ENCODE data around the gene SEMA6C.

The SEMA6C gene

DNA sequence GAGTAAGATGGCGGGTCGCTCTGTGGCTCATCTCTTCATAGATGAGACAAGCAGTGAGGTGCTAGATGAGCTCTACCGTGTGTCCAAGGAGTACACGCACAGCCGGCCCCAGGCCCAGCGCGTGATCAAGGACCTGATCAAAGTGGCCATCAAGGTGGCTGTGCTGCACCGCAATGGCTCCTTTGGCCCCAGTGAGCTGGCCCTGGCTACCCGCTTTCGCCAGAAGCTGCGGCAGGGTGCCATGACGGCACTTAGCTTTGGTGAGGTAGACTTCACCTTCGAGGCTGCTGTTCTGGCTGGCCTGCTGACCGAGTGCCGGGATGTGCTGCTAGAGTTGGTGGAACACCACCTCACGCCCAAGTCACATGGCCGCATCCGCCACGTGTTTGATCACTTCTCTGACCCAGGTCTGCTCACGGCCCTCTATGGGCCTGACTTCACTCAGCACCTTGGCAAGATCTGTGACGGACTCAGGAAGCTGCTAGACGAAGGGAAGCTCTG lies 12.4 kb upstream of the SEMA6C start:
- DNase-seq, result no peak

DNA sequence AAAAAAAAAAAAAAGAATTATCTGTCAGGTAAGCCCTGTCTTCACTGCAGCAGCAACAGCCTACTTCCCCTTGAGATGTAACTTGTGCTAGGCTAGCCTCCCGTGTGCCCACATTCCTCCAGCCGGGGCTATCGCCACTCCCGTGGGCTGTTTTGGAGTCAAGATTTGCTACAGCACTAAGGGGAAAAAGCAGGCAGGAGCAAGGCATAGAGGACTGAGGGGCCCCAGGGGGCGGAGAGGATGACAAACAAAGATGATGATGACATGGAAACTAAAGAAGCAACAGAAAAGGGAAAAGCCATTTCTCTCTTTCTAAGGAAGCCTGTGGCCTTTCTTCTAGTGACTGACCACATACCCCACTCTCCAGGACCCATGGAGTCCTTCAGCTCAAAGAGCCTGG lies 11.9 kb upstream of the SEMA6C start:
- no peak for DNase-seq

DNA sequence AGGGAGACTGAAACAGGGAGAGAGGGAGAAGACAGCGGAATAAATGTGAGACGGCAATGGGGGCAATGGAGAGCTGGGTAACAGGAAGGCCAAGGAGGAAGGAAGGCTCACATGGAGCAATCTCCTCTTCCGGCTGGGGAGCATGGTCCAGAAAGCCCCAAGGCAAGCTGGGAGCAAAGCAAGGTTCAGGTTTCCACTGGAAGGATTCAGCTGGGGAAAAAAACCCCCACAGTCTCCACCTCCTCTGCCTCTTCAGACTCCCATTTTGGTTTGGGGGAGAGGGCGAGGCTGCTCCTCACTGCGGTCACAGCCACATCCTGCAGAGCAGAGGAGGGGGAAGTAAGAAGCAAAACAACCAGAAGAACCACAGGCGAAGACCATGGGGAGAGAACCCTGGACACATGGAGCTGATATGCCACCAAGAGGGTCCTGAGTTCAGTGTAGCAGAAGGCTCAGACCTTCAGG lies 10.7 kb upstream of the SEMA6C start:
- no peak for DNase-seq

DNA sequence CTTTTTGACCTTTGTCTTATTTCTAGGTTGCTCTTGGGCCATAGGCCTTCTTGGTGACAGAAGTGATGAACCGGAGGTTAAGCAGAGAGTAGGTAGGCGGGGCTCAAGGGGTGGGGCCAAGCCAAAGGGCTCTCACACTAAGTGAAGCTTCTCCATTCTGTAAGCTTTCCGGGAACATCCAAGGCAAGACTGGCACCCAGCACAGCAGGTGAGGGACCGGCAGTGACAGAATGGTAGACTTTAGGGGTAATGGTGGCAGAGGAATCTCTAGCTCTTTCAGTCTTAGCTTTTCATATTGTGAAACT lies 10.0 kb upstream of the SEMA6C start, which contains the start of gene TNFAIP8L2:
Gene TNFAIP8L2, plus strand, starts transcription at position 135 of the 305 bp plus-strand sequence. CDS start 2,049 bp downstream, outside the sequence.
- no peak for DNase-seq

DNA sequence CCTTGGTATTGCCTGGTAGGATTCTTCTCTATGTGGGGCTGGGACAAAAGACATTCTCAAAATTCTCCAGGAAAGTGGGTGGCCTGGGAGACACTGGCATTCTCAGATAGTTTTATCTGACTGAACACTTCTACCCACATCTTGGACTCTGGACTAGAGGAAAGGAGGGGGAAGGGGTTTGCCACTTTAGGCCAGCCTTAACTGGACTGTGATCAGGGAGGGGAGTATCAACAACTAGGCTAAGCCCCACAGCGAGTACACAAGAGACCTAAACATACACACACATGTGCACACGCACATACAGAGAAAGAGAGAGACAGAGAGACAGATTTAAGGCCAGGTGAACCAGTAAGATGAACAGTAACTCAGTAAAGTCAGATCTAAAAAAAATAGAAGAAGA lies 1.2 kb upstream of the SEMA6C start:
- no peak for DNase-seq

DNA sequence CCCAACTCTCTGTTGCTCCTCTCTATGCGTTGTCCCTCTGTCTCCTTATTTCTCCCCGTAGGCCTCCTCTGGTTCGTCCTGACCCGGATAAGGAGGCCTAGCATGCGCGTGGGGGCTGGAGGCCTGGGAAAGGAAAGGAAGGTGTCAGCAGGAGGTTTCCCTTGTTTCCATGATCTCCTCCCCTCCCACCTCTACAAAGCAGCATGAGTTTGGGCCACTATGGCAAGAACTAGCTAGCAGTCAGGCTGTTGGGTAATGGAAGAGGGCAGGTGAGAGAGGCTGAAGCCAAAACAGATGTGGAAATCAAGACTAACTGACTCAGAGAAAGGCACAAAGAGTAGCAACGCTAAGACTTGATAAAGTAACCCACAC lies 687 bp upstream of the SEMA6C start:
- no peak for DNase-seq

DNA sequence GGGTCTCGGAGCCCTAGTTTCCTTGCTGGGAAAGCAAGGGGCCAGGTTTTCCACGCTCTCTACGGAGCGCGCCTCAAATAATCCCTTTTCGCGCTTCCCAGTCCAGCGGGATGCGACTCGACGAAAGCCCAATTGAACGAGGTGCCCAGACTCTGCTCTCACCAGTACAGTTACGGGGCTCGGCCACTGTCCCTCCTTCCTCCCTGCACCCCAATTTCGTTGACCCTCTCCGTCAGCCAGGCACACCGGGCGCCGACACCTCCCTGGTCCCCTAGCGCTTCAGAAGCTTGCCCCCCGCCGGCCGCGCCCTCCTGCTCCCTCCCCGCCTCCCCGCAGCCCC lies 389 bp downstream of the SEMA6C start:
- no peak for DNase-seq

DNA sequence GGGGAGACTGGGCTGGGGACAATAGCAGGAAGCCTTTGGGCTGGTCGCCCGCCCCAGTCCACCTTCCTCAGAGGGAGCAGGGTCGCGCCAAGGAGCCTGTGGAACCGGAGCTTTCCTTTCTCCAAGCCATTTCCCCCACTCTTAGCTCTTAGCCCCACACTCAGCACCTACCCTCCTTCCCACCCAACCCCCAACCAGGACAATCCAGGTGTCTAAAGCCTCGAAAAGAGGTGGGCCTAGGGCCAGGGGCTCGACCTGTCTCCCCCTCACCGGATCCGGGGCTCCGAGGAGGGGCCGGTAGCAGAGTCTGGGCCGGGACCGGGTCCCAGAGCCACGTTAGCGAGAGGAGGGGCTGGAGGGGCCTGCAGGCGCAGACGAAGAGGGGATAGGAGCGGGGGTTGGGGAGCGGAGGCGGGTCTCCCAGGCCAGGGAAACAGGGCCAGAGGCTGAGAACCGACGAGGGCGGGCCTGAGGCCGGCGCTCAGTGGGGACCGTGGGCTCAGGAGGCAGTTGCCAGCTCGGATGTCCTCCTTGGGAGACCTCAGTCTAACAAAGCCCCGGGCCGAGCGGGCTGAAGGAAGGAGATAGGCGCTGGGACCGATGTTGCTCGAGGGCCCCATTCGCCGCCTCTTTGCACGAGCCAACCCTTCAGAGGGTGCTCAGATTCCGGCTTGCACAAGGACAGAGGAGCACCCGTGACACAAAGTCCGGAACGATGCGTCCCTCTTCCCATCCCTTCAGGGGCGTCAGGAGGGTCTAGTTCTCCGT lies 943 bp downstream of the SEMA6C start:
- no peak for DNase-seq

DNA sequence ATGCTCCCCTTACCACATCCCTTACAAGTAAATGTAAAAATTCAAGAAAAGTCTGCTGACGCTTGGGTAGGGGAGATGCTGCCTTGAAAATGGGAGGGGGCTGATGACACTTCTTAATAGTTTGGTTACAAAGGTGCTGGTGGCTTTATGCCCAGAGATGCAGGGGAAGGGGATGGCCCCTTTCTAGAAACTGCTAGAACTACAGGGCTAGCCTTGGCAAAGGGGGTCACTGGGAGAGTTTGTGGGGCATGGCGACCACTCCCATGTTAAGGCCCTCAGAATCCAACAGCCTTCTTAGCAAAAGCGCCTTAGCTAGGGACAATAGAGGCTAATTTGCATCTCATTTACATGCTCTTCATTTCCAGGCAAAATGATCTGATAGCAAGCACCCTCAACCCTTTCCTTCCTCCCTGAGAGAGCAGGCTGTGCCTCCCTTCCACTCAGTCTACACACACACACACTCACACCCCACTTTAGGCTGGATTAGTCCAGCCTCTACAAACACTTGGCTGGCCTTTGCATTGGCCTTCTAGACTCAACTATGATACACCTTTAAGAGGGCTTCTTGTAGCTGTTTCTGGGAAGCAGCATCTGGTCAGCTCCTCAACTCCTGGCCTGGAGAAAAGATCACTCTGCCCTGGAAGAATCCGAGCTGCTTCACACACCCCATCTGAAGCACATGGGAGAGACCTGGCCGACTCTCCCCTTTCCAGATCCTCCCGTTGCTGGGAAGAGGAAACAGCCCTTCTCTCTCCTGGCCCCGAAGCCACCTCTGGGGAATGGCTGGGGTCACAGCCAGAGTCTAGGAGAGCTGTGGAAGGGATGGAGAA lies 1.7 kb downstream of the SEMA6C start:
- no peak for DNase-seq

DNA sequence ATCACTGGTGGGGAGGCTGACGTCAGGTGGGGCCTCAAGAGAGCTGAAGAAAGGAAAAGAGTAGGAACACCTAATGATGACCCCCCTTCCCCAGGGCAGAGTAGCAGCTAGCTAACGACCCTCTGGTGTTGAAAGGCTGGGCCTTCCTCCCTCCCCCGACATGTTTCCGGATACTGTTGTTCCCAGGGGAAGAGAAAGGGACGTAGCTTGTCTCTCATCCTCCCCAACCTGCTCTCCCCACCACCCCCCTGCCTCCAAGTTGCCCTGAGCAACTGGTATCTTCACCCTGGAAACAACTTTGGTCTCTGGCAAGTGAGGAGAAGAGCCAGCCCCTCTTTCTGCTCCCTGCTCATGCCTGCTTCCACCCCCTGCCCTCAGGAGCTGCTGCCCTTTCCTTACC lies 2.4 kb downstream of the SEMA6C start:
- no peak for DNase-seq

DNA sequence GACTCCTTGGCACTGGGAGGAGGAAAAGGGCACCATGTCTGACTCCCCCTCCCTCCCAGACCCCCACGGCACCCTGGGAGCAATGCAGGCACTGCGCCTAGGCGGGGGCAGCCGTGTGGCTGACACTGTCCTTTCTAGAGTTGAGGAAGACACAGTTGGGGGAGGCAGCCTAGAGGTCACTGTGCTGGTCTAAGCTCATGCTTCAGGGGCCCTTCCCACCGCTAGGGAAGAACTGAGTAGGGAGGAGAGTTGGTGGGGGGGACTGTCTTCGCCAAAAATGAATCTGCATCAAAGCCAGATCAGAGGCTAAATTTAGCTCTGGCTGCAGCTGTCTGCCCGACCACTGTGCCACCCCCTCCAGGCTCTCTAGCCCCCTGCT lies 3.4 kb downstream of the SEMA6C start:
- no peak for DNase-seq

DNA sequence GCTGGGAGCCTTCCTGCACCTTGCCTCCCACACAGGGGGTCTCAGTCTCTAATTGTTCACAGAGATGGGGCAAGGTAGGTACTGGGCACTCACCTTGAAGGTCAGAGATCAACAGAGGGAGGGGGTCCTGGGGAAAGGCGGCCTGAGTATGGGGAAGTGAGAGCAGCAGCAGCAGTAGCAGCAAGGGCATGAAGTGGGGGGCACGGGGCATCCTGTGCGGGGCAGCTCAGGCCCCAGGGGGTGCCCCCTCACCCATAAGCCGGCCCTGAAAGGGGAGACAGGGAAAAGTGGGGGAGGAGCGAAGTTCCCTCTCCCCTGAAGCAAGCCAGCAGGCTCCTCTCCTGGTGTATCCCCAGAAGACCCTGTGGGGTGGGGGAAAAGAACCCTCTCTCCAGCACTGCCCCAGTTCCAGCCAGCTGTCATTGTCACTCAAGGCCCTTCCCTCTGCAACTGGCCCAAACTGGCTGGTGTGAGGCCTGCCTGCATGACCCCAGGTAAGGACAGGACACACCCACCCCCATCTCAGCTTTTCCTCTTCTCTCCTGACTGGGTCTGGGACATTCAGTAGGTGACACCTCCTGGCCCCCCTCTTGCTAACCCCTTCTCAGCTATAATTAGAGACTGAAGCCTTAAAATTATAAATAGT lies 3.9 kb downstream of the SEMA6C start:
- no peak for DNase-seq

DNA sequence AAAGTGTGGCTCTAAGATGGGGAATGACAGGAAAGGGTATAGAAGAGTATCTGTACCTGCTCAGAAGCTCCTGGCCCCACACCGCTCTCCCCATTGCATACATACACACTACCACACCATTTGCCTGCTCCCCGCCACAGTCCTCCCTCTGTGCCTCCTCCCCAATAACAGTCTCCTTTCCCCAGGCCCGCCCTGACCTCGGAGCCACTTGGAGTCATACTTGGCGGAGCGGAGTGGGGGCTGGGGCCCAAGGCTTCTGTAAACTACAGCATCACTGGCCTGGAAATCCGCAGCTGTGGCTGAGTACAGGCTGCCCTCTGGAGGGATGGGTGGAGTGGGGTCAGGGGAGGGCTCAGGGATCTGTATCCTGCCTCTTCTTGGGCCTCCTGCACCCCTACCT lies 8.6 kb downstream of the SEMA6C start:
- DNase-seq, result no peak

DNA sequence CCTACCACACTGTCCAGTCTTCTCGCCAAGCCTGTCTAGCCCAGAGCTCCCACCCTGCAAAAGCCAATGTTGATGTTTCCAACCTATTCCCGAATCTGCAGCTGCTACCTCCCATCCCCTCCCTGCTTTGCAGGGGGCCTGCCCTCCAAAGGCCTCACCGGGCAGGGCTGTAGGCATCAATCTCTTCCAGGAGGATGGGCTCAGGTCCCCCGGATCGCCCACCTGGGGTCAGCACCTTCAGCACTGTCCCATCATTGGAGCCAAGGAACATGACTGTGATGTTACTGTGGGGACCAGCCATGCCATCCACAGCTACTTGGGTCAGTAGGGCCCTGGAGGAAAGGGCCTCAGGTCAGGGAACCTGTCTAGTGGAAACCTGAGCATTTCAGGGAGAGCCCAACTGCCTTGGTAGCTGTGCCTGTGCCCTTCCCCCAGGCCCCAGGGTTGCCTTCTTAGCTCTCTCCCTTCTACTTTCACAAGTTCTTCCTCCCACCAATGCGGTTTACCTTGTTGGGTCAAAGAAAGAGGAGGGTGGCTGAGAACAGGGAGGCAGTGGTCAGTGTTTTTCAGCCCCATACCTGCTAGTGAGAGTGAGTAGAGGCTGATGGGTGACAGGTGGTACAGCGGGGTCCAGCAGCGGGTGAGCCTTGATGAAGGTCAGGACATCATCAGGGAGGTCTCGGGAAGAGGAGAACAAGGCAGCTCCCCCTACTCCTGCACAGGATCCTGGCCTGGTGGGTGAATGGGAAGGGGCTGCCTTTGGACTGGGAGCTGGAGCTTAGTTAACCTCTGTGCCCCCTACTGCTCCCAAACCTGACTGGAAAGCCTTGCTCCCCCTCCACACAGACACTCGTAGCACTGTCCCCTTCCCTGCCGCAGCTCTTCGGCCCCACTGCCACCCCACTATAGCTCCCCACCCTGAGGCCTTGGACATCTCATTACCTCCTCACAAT lies 10.7 kb downstream of the SEMA6C start:
- DNase-seq, result no peak

DNA sequence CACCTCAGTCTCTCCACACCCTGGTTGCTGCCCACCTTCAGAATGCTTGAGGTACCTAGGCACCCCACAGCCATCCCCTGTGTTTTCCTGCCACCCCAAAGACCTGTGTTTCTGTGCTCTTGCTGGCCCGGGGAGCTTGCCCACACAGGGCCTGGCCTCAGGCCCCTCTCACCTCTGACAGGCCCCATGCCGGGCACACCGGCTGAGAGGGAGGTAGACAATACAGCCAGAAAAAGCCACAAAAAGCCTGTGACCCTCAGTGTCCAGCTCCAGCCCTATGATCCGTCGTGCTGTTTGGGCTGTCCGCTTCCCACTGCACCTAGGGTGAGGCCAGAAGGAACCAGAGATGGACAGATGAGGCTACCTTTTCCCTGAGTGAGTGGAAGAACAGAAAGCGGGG lies 11.4 kb downstream of the SEMA6C start:
- DNase-seq, result no peak

DNA sequence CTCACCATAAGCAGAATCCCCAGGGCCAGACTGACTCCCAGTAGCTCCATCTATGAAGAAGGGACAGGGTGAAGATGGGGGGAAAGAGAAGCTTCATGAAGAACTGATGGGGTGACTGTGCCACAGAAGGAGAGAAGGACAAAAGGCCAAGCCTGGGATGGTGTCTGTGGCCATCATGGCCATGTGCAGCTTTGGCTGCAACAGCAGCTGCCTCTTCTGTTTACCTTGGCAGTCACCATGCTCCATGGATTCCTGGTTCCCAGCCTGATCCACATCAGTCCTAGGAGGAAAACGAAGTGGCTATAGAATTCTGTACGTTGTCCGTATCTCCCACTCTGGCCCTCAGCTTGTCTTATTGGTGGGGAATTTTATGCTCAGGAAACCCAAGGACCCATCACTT lies 12.0 kb downstream of the SEMA6C start:
- no peak for DNase-seq

DNA sequence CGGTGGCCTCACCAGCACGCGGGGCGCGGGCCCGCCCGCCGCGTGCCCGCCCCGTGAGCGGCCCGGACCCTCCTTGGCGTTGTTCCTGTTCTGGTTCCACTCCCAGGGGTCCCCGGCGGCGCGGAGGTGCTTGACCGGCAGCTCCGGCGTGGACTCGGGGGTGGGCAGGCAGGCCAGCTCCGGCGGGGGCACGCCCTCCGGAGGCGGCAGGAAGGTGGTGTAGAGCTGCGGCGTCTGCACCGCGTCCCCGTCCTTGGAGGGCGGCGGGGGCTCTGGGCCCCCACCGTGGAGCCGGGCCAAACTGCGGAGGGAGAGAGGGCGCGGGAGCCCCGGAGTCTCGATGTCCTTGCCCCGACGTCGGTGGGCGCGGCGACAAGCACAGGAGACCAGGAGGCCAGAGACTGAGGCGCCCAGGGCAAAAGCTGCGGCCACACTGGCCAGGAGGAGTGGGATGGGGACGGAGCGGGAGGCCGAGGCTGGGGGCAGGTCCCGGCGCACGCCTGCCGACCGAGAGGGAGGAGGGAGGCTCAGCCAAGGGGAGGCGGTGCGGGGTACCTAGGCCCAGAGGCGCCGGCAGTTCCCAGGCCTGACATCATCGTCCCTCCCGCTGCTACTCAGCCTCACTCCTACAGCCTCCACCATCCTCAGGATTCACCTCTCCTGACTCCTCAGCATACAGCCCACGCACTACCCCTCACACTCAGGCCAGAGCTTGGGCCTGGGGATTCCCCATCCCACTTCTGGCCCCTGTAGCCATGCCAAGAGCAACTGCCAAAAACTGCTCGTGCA lies 13.2 kb downstream of the SEMA6C start:
- DNase-seq, result no peak

DNA sequence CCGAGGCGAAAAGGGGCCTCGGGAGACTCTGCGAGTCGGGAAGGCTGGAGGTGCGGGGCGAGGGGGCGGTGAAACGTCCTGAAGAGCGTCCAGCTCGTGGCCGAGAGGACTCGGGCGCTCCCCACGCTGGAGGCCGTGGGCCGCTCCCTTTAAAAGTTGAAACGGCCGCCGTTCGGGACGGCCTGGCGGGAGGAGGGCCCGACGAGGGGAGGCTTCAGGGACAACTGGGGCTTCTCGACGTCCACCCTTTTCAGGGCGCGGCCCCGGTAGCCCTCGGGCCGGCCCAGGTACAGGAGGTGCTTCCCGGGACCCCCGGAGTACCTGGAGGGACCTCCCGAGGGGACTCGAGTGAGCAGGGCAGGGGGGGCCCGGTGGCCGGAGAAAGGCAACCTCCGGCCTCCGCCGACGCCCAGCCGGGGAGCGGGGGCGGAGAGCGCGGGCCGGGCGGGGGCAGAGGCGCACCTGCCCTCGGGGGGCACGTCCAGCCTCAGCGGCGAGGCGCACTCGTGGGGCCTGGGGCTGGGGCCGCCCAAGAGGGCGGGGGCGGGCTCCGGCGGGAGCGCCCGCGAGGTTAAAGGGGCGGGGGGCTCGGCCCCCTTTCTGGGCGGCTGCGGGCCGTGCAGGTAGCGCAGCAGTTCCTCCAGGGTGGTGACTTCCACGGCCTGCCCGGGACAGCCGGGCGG lies 14.0 kb downstream of the SEMA6C start:
- DNase-seq, result no peak

DNA sequence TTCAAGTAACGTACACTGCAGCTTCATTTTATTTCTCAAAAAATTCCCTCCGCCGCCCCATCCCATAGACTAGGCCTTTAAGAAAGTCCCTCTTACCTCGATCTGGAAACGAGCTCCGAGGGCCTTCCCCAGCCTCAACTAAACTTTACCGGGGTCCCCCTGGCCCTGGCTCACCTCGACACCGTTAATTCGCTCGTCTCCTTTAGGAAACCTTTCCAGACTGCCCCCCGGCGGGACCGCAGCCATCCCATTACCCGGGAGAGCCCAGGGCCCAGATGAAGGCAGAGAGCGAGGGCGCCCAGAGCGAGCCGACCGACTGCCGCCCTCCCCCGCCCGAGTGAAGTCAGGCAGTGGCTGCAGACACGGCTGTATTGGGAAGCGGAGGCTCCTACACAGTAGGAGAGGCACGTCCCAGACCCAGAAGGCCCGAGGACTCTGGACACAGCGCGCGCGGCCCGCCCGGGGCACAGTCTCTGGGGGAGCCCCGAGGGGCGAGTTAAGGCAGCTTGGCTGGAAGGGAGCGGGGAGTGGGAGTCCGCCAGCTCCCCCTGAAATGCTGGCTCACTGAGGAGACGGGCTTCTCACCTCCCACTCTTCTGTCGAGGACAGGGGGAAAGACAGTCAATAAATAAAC lies 14.6 kb downstream of the SEMA6C start:
- DNase-seq, result no peak

DNA sequence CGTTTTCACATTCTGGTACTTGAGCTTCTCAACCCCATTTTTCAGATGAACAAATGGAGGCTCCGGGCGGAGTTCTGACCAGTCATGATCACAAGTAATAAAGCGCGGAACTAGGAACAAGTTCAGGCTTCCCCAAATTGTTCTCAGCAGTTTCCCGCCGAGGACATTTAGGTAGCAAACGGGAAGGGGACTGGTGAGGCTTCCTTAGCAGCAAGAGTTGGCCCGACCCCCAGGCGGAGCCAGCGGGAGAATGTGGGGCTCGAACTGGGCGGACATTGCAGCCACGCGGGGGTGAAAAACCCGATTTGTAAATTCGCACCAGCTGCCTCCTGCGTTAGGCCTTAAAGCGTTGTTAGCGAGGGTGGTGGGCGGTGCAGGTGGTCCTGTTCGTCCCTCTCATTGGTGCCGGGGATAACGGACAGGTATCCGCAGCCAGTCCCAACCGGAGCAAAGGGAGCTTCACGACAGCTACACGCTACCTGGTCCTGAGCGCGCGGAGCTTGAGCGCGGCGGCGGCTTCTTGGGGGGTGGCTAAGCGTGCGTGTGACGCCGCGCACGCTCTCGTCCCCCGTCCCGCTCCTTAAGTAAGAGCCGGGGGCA lies 15.3 kb downstream of the SEMA6C start:
- no peak for DNase-seq

Measured in NCI-H510A (cell line).